Uterus (tissue), 4 donors: ENCODE measurements around the gene CLCN5. TPM values are rescaled to one million over a fixed set of nuclear protein-coding genes. Genes with fewer than 3 reads are reported as not detected.

Experiments
- DNase-seq, 2 donors: peaks; one replicate each; pipeline ENCODE4 v3.0.0-alpha.2; 2019 to 2020
- H3K27ac ChIP-seq, 2 donors: fragments of 200-600 bp; sonication (generic); 1 replicate in 1 of 2; 2 replicates in 1 of 2; pipeline ENCODE4 v1.5.1; 2016 to 2018
- H3K27me3 ChIP-seq, 2 donors: fragments of 200-600 bp; sonication (generic); one replicate each; pipeline ENCODE4 v1.5.1; 2018 to 2019; ENCODE audit warnings: control low read depth in 1 of 2
- H3K36me3 ChIP-seq, 2 donors: fragments of 200-600 bp; sonication (generic); one replicate each; pipeline ENCODE4 v1.5.1; 2019; ENCODE audit warnings: control low read depth in 1 of 2
- H3K4me1 ChIP-seq, 2 donors: fragments of 200-600 bp; sonication (generic); one replicate each; pipeline ENCODE4 v1.5.1; 2018 to 2019; ENCODE audit warnings: control low read depth in 1 of 2
- H3K4me3 ChIP-seq, 2 donors: fragments of 200-600 bp; sonication (generic); 1 replicate in 1 of 2; 2 replicates in 1 of 2; pipeline ENCODE4 v1.5.1; 2018 to 2019; ENCODE audit warnings: mild to moderate bottlenecking in 1 of 2
- H3K9me3 ChIP-seq, 2 donors: fragments of 200-600 bp; sonication (generic); one replicate each; pipeline ENCODE4 v1.5.1; 2019; ENCODE audit warnings: control low read depth in 1 of 2
- CTCF ChIP-seq, 4 experiments: fragments of 200-600 bp in 2 of 4; fragments of 450-650 bp in 2 of 4; sonication (generic) in 2 of 4; IDR thresholded peaks; one replicate each; pipeline ENCODE4 v1.5.1; 2016 to 2019; ENCODE audit warnings: antibody characterized with exemption in 4 of 4, mild to moderate bottlenecking in 2 of 4, moderate library complexity in 1 of 4
- POLR2A ChIP-seq, 2 donors: fragments of 450-650 bp; IDR thresholded peaks; one replicate each; pipeline ENCODE4 v1.6.1; 2016; ENCODE audit warnings: antibody characterized with exemption in 2 of 2, mild to moderate bottlenecking in 1 of 2, moderate library complexity in 1 of 2
- intact Hi-C: fragments of 100-400 bp; cut with DNase I; formaldehyde crosslinking; loops from one replicate; pipeline ENCODE4 v1.15.1; 2023; ENCODE audit warnings: low total_unique reads
- total RNA-seq, 4 donors: library from RNA; depleted of rRNA in 3 of 4; stranded (reverse); fragments of >200 nt in 3 of 4; gene quantifications; one replicate each; pipeline versions ENCODE4 v1.1.0 to v1.2.4, GENCODE V29; 2014 to 2023
- donor health status: DM: yes; HTN: yes; CAD: no.

CLCN5 gene
- total RNA-seq, 4 donors from 2014 or later, result 6.4 to 81.2 (median 11.0) TPM

GRCh38 chrX:50106051-50106675 lies 183.8 kb downstream of the CLCN5 start:
- Histone ChIP-seq H3K27ac (no peak overlapping the region), H3K4me1 (no peaks in the 10 kb centered on the region), H3K36me3 (no peaks in the 10 kb centered on the region), H3K4me3 (no peak overlapping the region), H3K27me3 (no peaks in the 10 kb centered on the region), H3K9me3 (no peaks in the 10 kb centered on the region)
- no peak for DNase-seq
- intact Hi-C loops, result no loop called here
- TF ChIP-seq CTCF (IDR thresholded peaks at IDR 0.05) (no peak), POLR2A (IDR thresholded peaks at IDR 0.05) (no peak)

- Histone ChIP-seq H3K9me3 (no peaks in the 10 kb centered on the region), H3K27ac (no peak overlapping the region), H3K4me1 (no peaks in the 10 kb centered on the region), H3K27me3 (no peaks in the 10 kb centered on the region), H3K36me3 (no peaks in the 10 kb centered on the region), H3K4me3 (no peak overlapping the region)
- intact Hi-C loops, result no loop called here
- TF ChIP-seq CTCF (IDR thresholded peaks at IDR 0.05) (no peak), POLR2A (IDR thresholded peaks at IDR 0.05) (no peak)
- no peak for DNase-seq
Measured at GRCh38 chrX:50107470-50107869, 185.1 kb downstream of the CLCN5 start.

- DNase-seq, result no peak
- no peak overlapping the region for H3K4me3 ChIP-seq
- TF ChIP-seq CTCF (IDR thresholded peaks at IDR 0.05) (no peak), POLR2A (IDR thresholded peaks at IDR 0.05) (no peak)
- H3K27me3 ChIP-seq, result no peaks in the 10 kb centered on the region
- no peaks in the 10 kb centered on the region for H3K4me1 ChIP-seq
- H3K36me3 ChIP-seq, result no peaks in the 10 kb centered on the region
- intact Hi-C loops, result no loop called here
- no peaks in the 10 kb centered on the region for H3K9me3 ChIP-seq
- no peak overlapping the region for H3K27ac ChIP-seq
Measured at GRCh38 chrX:50108264-50108663, 185.9 kb downstream of the CLCN5 start.

- no peak for DNase-seq
- Histone ChIP-seq H3K9me3 (no peaks in the 10 kb centered on the region), H3K36me3 (no peaks in the 10 kb centered on the region), H3K4me1 (no peaks in the 10 kb centered on the region), H3K27ac (no peak overlapping the region), H3K4me3 (no peak overlapping the region), H3K27me3 (no peaks in the 10 kb centered on the region)
- intact Hi-C loops, result no loop called here
- no peak for TF ChIP-seq CTCF (IDR thresholded peaks at IDR 0.05)
- no peak for TF ChIP-seq POLR2A (IDR thresholded peaks at IDR 0.05)
Measured at GRCh38 chrX:50111742-50112141, 189.3 kb downstream of the CLCN5 start.

GRCh38 chrX:50114113-50114512 lies 191.7 kb downstream of the CLCN5 start:
- Histone ChIP-seq H3K27ac (no peak overlapping the region), H3K4me3 (no peak overlapping the region), H3K27me3 (no peaks in the 10 kb centered on the region), H3K36me3 (no peaks in the 10 kb centered on the region), H3K9me3 (no peaks in the 10 kb centered on the region), H3K4me1 (no peaks in the 10 kb centered on the region)
- TF ChIP-seq CTCF (IDR thresholded peaks at IDR 0.05) (no peak), POLR2A (IDR thresholded peaks at IDR 0.05) (no peak)
- intact Hi-C loops, result no loop called here
- DNase-seq, result no peak
